Measurements from ENCODE around the gene PRDM9. TPM values are rescaled to one million over a fixed set of nuclear protein-coding genes. Genes with fewer than 3 reads are reported as not detected.

PRDM9 gene
- total RNA-seq, 4 donors from 2014 or later, result not detected

- H3K4me1 ChIP-seq, result no peaks in the 10 kb centered on the region
- WGBS, 2 donors, result 76 to 85% methylated on average over 3 of the region's 3 CpGs
- no peaks in the 10 kb centered on the region for H3K36me3 ChIP-seq
- no peak overlapping the region for H3K4me3 ChIP-seq
- H3K27ac ChIP-seq, result no peak overlapping the region
- TF ChIP-seq CTCF (IDR thresholded peaks at IDR 0.05) (no peak), EP300 (IDR thresholded peaks at IDR 0.05) (no peak), POLR2A (IDR thresholded peaks at IDR 0.05) (no peak)
- H3K9me3 ChIP-seq, result no peaks in the 10 kb centered on the region
- DNase-seq (ENCODE audit: low spot score in 2 of 2), result no peak
- no peaks in the 10 kb centered on the region for H3K27me3 ChIP-seq
Measured at GRCh38 chr5:23468658-23469057, 38.8 kb upstream of the PRDM9 start.

- Histone ChIP-seq H3K4me1 (no peaks in the 10 kb centered on the region), H3K9me3 (no peaks in the 10 kb centered on the region), H3K27me3 (no peaks in the 10 kb centered on the region), H3K36me3 (no peaks in the 10 kb centered on the region), H3K27ac (no peak overlapping the region), H3K4me3 (no peak overlapping the region)
- TF ChIP-seq EP300 (IDR thresholded peaks at IDR 0.05) (no peak), CTCF (IDR thresholded peaks at IDR 0.05) (no peak), POLR2A (IDR thresholded peaks at IDR 0.05) (no peak)
- DNase-seq (ENCODE audit: low spot score in 2 of 2), result no peak
Measured at GRCh38 chr5:23473915-23474314, 33.5 kb upstream of the PRDM9 start.

- TF ChIP-seq CTCF (IDR thresholded peaks at IDR 0.05) (no peak), EP300 (IDR thresholded peaks at IDR 0.05) (no peak), POLR2A (IDR thresholded peaks at IDR 0.05) (no peak)
- no peaks in the 10 kb centered on the region for H3K9me3 ChIP-seq
Measured at GRCh38 chr5:23474315-23474714, 33.1 kb upstream of the PRDM9 start.

GRCh38 chr5:23476580-23476979 is 30.8 kb upstream of the PRDM9 start:
- Histone ChIP-seq H3K4me1 (no peaks in the 10 kb centered on the region), H3K27me3 (no peaks in the 10 kb centered on the region), H3K36me3 (no peaks in the 10 kb centered on the region), H3K4me3 (no peak overlapping the region), H3K27ac (no peak overlapping the region), H3K9me3 (no peaks in the 10 kb centered on the region)
- no peak for DNase-seq (ENCODE audit: low spot score in 2 of 2)
- TF ChIP-seq EP300 (IDR thresholded peaks at IDR 0.05) (no peak), CTCF (IDR thresholded peaks at IDR 0.05) (no peak), POLR2A (IDR thresholded peaks at IDR 0.05) (no peak)
- WGBS, 2 donors, result 81 to 83% methylated on average over 1 of the region's 1 CpG

More at GRCh38 chr5:23474315-23474714, 33.1 kb upstream of the PRDM9 start:
- no peaks in the 10 kb centered on the region for H3K4me1 ChIP-seq
- DNase-seq (ENCODE audit: low spot score in 2 of 2), result no peak
- H3K27me3 ChIP-seq, result no peaks in the 10 kb centered on the region
- H3K36me3 ChIP-seq, result no peaks in the 10 kb centered on the region
- 47 to 60% methylated on average over 1 of the region's 1 CpG for WGBS, 2 donors
- H3K27ac ChIP-seq, result no peak overlapping the region
- no peak overlapping the region for H3K4me3 ChIP-seq

- Histone ChIP-seq H3K9me3 (peaks cover 0 to 3% (median 0%) of the 10 kb centered on the region in 4 donors), H3K27me3 (no peaks in the 10 kb centered on the region), H3K27ac (no peak overlapping the region), H3K4me3 (no peak overlapping the region), H3K4me1 (no peaks in the 10 kb centered on the region), H3K36me3 (no peaks in the 10 kb centered on the region)
- TF ChIP-seq EP300 (IDR thresholded peaks at IDR 0.05) (no peak), CTCF (IDR thresholded peaks at IDR 0.05) (no peak), POLR2A (IDR thresholded peaks at IDR 0.05) (no peak)
- WGBS, 2 donors, result 94 to 95% methylated on average over 2 of the region's 2 CpGs
- DNase-seq (ENCODE audit: low spot score in 2 of 2), result no peak
Measured at GRCh38 chr5:23482642-23483041, 24.8 kb upstream of the PRDM9 start.
